Glutamatergic neuron (in vitro differentiated cells): ENCODE data around the gene MVB12B. TPM values are rescaled to one million over a fixed set of nuclear protein-coding genes. Genes with fewer than 3 reads are reported as not detected.

ENCODE experiments used
- DNase-seq: peaks from one replicate; pipeline ENCODE4 v3.0.0; 2022
- H3K27ac Mint-ChIP-seq: one replicate; pipeline ENCODE4 v1.8.0; 2020; ENCODE audit warnings: mild to moderate bottlenecking, mixed read lengths, inconsistent platforms; ENCODE audit not compliant: unreplicated experiment
- H3K27me3 Mint-ChIP-seq: one replicate; pipeline ENCODE4 v1.8.0; 2020; ENCODE audit warnings: mild to moderate bottlenecking, moderate library complexity, mixed read lengths, inconsistent platforms; ENCODE audit not compliant: unreplicated experiment
- H3K36me3 Mint-ChIP-seq: one replicate; pipeline ENCODE4 v1.8.0; 2020; ENCODE audit warnings: mild to moderate bottlenecking, mixed read lengths, inconsistent platforms; ENCODE audit not compliant: unreplicated experiment
- H3K4me1 Mint-ChIP-seq: one replicate; pipeline ENCODE4 v1.8.0; 2020; ENCODE audit warnings: mild to moderate bottlenecking, low read depth, mixed read lengths, inconsistent platforms; ENCODE audit not compliant: unreplicated experiment
- H3K4me3 Mint-ChIP-seq: one replicate; pipeline ENCODE4 v1.8.0; 2020; ENCODE audit warnings: mild to moderate bottlenecking, mixed read lengths, inconsistent platforms; ENCODE audit not compliant: unreplicated experiment
- H3K9me3 Mint-ChIP-seq: one replicate; pipeline ENCODE4 v1.8.0; 2020; ENCODE audit warnings: mild to moderate bottlenecking, moderate library complexity, mixed read lengths, inconsistent platforms; ENCODE audit not compliant: unreplicated experiment
- CTCF ChIP-seq: fragments of 200-600 bp; sonication (generic); IDR thresholded peaks from one replicate; pipeline ENCODE4 v1.5.0; 2021; ENCODE audit not compliant: partially characterized antibody, unreplicated experiment
- total RNA-seq: library from RNA; stranded (reverse); fragmentation: NEBNext Ultra II Directional; extraction: Animal tissue kit (Norgen Biotek cat#: 25700); gene quantifications from one replicate; pipeline ENCODE4 v1.2.1, GENCODE V29; 2021; ENCODE audit not compliant: unreplicated experiment

Gene MVB12B
- total RNA-seq, 1 donor from 2014 or later: 41.1 TPM

- Mint-ChIP-seq H3K27ac (peak overlapping the region; percentile 49), H3K4me1 (peaks cover 10% of the 10 kb centered on the region), H3K4me3 (no peak overlapping the region), H3K27me3 (no peaks in the 10 kb centered on the region), H3K9me3 (peaks cover 4% of the 10 kb centered on the region), H3K36me3 (peaks cover 18% of the 10 kb centered on the region)
- no peak for DNase-seq
- no peak for TF ChIP-seq CTCF
Measured at GRCh38 chr9:126347911-126348760, 21.5 kb downstream of the MVB12B start.

- Mint-ChIP-seq H3K4me1 (peaks cover 9% of the 10 kb centered on the region), H3K4me3 (no peak overlapping the region), H3K9me3 (peaks cover 4% of the 10 kb centered on the region), H3K27me3 (no peaks in the 10 kb centered on the region), H3K27ac (no peak overlapping the region), H3K36me3 (peaks cover 18% of the 10 kb centered on the region)
- TF ChIP-seq CTCF: no peak
- DNase-seq: no peak
Measured at GRCh38 chr9:126348911-126349550, 22.4 kb downstream of the MVB12B start.

- no peak for TF ChIP-seq CTCF
- no peak overlapping the region for H3K27ac Mint-ChIP-seq
- DNase-seq: no peak
- peaks cover 2% of the 10 kb centered on the region for H3K9me3 Mint-ChIP-seq
- peaks cover 17% of the 10 kb centered on the region for H3K36me3 Mint-ChIP-seq
- H3K4me3 Mint-ChIP-seq: no peak overlapping the region
- no peaks in the 10 kb centered on the region for H3K27me3 Mint-ChIP-seq
- no peaks in the 10 kb centered on the region for H3K4me1 Mint-ChIP-seq
Measured at GRCh38 chr9:126354887-126355770, 28.5 kb downstream of the MVB12B start.

GRCh38 chr9:126357074-126357473 lies 30.4 kb downstream of the MVB12B start:
- DNase-seq: no peak
- no peak overlapping the region for H3K27ac Mint-ChIP-seq
- H3K27me3 Mint-ChIP-seq: no peaks in the 10 kb centered on the region
- H3K9me3 Mint-ChIP-seq: peaks cover 4% of the 10 kb centered on the region
- peaks cover 15% of the 10 kb centered on the region for H3K36me3 Mint-ChIP-seq
- no peak for TF ChIP-seq CTCF
- H3K4me3 Mint-ChIP-seq: no peak overlapping the region
- H3K4me1 Mint-ChIP-seq: no peaks in the 10 kb centered on the region
